OCI-LY3 (cell line): Measurements from ENCODE around the gene TNNC2.

ENCODE experiments used
- EZH2phosphoT487 ChIP-seq: fragments of 200-600 bp; shearing (Covaris generic); IDR thresholded peaks from 2 replicates; pipeline ENCODE4 v1.6.1; 2018; ENCODE audit warnings: antibody characterized with exemption, mixed run types, low read depth
- TF ChIP-seq, protein P1 (sequence below): fragments of 200-600, 300-600 bp; sonication (generic); IDR thresholded peaks from 2 replicates; pipeline ENCODE4 v1.5.1; 2014; ENCODE audit warnings: antibody characterized with exemption, low read length, low read depth

- TF ChIP-seq, protein P1, sequence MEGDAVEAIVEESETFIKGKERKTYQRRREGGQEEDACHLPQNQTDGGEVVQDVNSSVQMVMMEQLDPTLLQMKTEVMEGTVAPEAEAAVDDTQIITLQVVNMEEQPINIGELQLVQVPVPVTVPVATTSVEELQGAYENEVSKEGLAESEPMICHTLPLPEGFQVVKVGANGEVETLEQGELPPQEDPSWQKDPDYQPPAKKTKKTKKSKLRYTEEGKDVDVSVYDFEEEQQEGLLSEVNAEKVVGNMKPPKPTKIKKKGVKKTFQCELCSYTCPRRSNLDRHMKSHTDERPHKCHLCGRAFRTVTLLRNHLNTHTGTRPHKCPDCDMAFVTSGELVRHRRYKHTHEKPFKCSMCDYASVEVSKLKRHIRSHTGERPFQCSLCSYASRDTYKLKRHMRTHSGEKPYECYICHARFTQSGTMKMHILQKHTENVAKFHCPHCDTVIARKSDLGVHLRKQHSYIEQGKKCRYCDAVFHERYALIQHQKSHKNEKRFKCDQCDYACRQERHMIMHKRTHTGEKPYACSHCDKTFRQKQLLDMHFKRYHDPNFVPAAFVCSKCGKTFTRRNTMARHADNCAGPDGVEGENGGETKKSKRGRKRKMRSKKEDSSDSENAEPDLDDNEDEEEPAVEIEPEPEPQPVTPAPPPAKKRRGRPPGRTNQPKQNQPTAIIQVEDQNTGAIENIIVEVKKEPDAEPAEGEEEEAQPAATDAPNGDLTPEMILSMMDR = no peak
- TF ChIP-seq EZH2phosphoT487 = no peak
Observed at GRCh38 chr20:45782890-45783289, 44.2 kb downstream of the TNNC2 start.
